Astrocyte (in vitro differentiated cells and primary cell): ENCODE data around the gene SLC6A19.

Experiments
- CTCF ChIP-seq: IDR thresholded peaks from 2 replicates; pipeline ENCODE4 v1.5.1; 2011; ENCODE audit warnings: low read depth, mild to moderate bottlenecking, inconsistent platforms, low read length, moderate library complexity; ENCODE audit not compliant: insufficient read depth
- EZH2 ChIP-seq: IDR thresholded peaks from 2 replicates; pipeline ENCODE4 v1.6.1; 2012; ENCODE audit warnings: mild to moderate bottlenecking, low read length, inconsistent platforms; ENCODE audit not compliant: insufficient read depth

- TF ChIP-seq CTCF, result no peak
- no peak for TF ChIP-seq EZH2
Observed at GRCh38 chr5:1212271-1212670, 10.9 kb downstream of the SLC6A19 start.
